ENCODE measurements around the gene EFNA3.

EFNA3 gene

GRCh38 chr1:155135415-155136028 is 56.9 kb downstream of the EFNA3 start, which contains the start of gene SLC50A1:
Gene SLC50A1 (plus strand): TSS chr1:155135852. CDS start chr1:155135912, 60 bp downstream.
- no peaks in the 10 kb centered on the region for H3K4me1 ChIP-seq (ENCODE audit: control insufficient read depth, insufficient read depth, low read length)
- ChIA-PET POLR2A (interaction anchor here (0.9 to 2.2 kb wide), 7 partner anchors 9 to 58 kb away, joined by 3 to 13 read pairs (median 4); partner anchors contain the start of genes KRTCAP2 and TRIM46), CTCF (interaction anchor here (0.9 to 8.1 kb wide), 8 partner anchors 27 to 74 kb away, joined by 3 to 54 read pairs (median 4); partner anchors contain the start of gene KRTCAP2)
- TF ChIP-seq BCL6B (tag by site-specific recombination; IDR thresholded peaks at IDR 0.05) (no peak), IKZF3 (tag by site-specific recombination; IDR thresholded peaks at IDR 0.05) (peak; percentile 56; the same call in 1 of the 2 replicates), ZNF580 (tag by site-specific recombination; IDR thresholded peaks at IDR 0.05) (no peak; the same call in 1 of the 2 replicates), BCL11A (tag by site-specific recombination; IDR thresholded peaks at IDR 0.05; ENCODE audit: low read depth) (no peak), PRDM1 (tag by site-specific recombination; IDR thresholded peaks at IDR 0.05) (no peak), ZBTB44 (tag by site-specific recombination; IDR thresholded peaks at IDR 0.05) (peak; percentile 59; the same call in 1 of the 2 replicates), KLF1 (tag by site-specific recombination; IDR thresholded peaks at IDR 0.05) (peak; percentile 0; the same call in 1 of the 2 replicates), ZNF146 (tag by site-specific recombination; IDR thresholded peaks at IDR 0.05) (no peak), ZNF701 (tag by site-specific recombination; IDR thresholded peaks at IDR 0.05) (no peak), BCL11B (tag by site-specific recombination; IDR thresholded peaks at IDR 0.05; ENCODE audit: low read depth) (0 out of 2 replicates have a peak, but pooled peaks have one; percentile 61), ZNF221 (tag by site-specific recombination; IDR thresholded peaks at IDR 0.05; ENCODE audit: borderline replicate concordance) (no peak), ZNF16 (tag by site-specific recombination; IDR thresholded peaks at IDR 0.05; ENCODE audit: low read depth) (no peak), ZFP69B (tag by site-specific recombination; IDR thresholded peaks at IDR 0.05) (peak; percentile 12; the same call in 1 of the 2 replicates), ZNF354C (tag by site-specific recombination; IDR thresholded peaks at IDR 0.05; ENCODE audit: borderline replicate concordance, low read depth) (no peak), HOXC10 (CRISPR knock-in tag; IDR thresholded peaks at IDR 0.05) (no peak), KLF9 (tag by site-specific recombination; IDR thresholded peaks at IDR 0.05; ENCODE audit: low read depth) (peak; percentile 24; the same call in 1 of the 2 replicates), ZNF654 (tag by site-specific recombination; IDR thresholded peaks at IDR 0.05; ENCODE audit: low read depth) (no peak), OSR2 (tag by site-specific recombination; IDR thresholded peaks at IDR 0.05) (no peak), ZNF394 (tag by site-specific recombination; IDR thresholded peaks at IDR 0.05; ENCODE audit: borderline replicate concordance) (peak; percentile 11), GFI1B (tag by site-specific recombination; IDR thresholded peaks at IDR 0.05) (no peak), KLF8 (tag by site-specific recombination; IDR thresholded peaks at IDR 0.05) (peak; percentile 52; the same call in 1 of the 2 replicates), ZFP37 (tag by site-specific recombination; IDR thresholded peaks at IDR 0.05) (peak; percentile 80), SETDB1 (IDR thresholded peaks at IDR 0.05; ENCODE audit: insufficient read length, low read length) (no peak), ZNF837 (tag by site-specific recombination; IDR thresholded peaks at IDR 0.05) (0 out of 2 replicates have a peak, but pooled peaks have one; percentile 43), ZNF366 (tag by site-specific recombination; conservative IDR thresholded peaks at IDR 0.05) (no peak; the same call in 1 of the 2 replicates), KLF7 (tag by site-specific recombination; IDR thresholded peaks at IDR 0.05; ENCODE audit: borderline replicate concordance) (no peak; the same call in 1 of the 2 replicates), ZBTB49 (tag by site-specific recombination; IDR thresholded peaks at IDR 0.05; ENCODE audit: low read depth) (no peak), ZNF660 (tag by site-specific recombination; IDR thresholded peaks at IDR 0.05) (peak; percentile 56; the same call in 1 of the 2 replicates), ZNF19 (tag by site-specific recombination; IDR thresholded peaks at IDR 0.05; ENCODE audit: low read depth) (no peak), ZNF274 (IDR thresholded peaks at IDR 0.05; ENCODE audit: low read length) (no peak), ZNF274 (tag by site-specific recombination; IDR thresholded peaks at IDR 0.05; ENCODE audit: borderline replicate concordance) (no peak), ZNF335 (tag by site-specific recombination; conservative IDR thresholded peaks at IDR 0.05) (peak; percentile 67), ZNF571 (tag by site-specific recombination; IDR thresholded peaks at IDR 0.05) (no peak), ZNF266 (tag by site-specific recombination; IDR thresholded peaks at IDR 0.05; ENCODE audit: low read depth) (no peak)

More at GRCh38 chr1:155135415-155136028, 56.9 kb downstream of the EFNA3 start, which contains the start of gene SLC50A1:
- Histone ChIP-seq H3K4me3 (ENCODE audit: low read depth, low read length) (peak within 1 kb of the TSS; percentile 58), H3K27ac (ENCODE audit: extremely low read depth, low read depth, low read length) (peak within 1 kb of the TSS; percentile 88), H3K36me3 (ENCODE audit: control insufficient read depth in 2 of 2, insufficient read depth in 1 of 2, low read length in 2 of 2) (peaks cover 3 to 55% of the 10 kb centered on the region in 2 experiments; a peak in 2 of 3 replicates), H3K9me3 (ENCODE audit: control insufficient read depth, insufficient read depth, low read depth, low read length) (no peaks in the 10 kb centered on the region)

Measured in HEK293 (cell line).